ENCODE measurements around the gene POLR2E. TPM values are rescaled to one million over a fixed set of nuclear protein-coding genes. Genes with fewer than 3 reads are reported as not detected.

POLR2E gene
- total and polyA plus RNA-seq, 2 of the 8 experiments (the other 6 are each of a cell fraction or from before 2014, with no cell fraction given), result 281 to 381 TPM

DNA sequence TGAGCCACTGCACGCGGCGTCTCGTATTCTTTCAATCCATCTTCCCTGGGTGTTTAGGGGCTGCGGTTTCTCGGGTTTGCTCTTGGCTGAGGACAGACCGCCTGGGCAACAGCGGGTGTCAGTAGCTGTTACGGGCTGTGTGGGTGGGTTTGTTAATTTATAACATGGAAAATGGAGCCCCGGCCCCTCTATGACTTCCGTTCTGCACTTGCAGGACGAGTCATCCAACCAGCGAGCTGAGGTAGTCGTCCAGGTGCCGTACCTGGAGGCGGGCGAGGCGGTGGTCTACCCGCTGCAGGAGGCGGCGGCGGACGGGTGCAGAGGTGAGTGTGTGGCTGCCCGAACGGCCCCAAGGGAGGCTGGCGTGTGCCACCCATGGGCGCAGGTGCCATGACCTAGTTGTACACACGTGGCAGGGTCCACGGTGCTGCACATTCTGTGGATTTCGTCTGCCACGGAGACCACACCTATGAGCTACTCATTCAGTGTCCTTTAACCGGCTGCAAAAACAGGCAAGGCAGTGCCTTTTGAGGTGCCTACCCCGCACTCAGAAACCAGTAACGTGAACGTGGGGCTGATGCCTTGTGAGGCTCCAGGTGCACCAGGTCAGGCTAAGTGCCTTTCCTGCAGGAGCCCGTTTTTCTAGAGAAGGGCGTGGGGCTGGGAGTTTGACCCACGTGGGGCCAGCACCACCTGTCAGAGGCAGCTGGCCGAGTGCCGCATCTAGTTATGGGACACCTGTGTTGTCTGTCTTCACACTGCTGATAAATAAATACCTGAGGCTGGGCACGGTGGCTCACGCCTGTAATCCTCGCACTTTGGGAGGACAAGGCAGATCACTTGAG is 10.9 kb downstream of the POLR2E start:
- H3K23me2 ChIP-seq (ENCODE audit: low read depth, low read length), result no peaks in the 10 kb centered on the region
- peaks cover 2 to 22% of the 10 kb centered on the region in 2 experiments for H4K20me1 ChIP-seq (replicated peaks in 1 of 2; ENCODE audit: control insufficient read depth in 1 of 2, insufficient read depth in 2 of 2, low read length in 2 of 2)
- 94% methylated on average over 43 of the region's 43 CpGs; no CpG with 5 or more reads in 1 of the 2 experiments for WGBS, 2 experiments (ENCODE audit: extremely low coverage in 1 of 2, insufficient coverage in 1 of 2, insufficient read length in 1 of 2, insufficient replicate concordance in 2 of 2, low coverage in 1 of 2, low lambda C conversion rate in 2 of 2, missing lambda C conversion rate in 1 of 2)
- DNase-seq (ENCODE audit: low read depth in 1 of 2, low spot score in 2 of 2), result no peak
- no peak overlapping the region for H2AFZ ChIP-seq (ENCODE audit: low read length)
- H3K27ac ChIP-seq (ENCODE audit: low read depth, low read length), result no peak overlapping the region
- no peak overlapping the region for H4K91ac ChIP-seq (replicated peaks; ENCODE audit: insufficient read length, low read length)
- H2BK12ac ChIP-seq (ENCODE audit: low read depth, low read length), result no peak overlapping the region
- H2BK15ac ChIP-seq (ENCODE audit: low read length), result no peak overlapping the region
- H3K4me2 ChIP-seq (ENCODE audit: insufficient read depth in 1 of 2, low read depth in 2 of 2, low read length in 2 of 2), result no peak overlapping the region
- H3K79me2 ChIP-seq (ENCODE audit: control insufficient read depth in 1 of 2, insufficient read depth in 2 of 2, low read length in 2 of 2), result no peaks in the 10 kb centered on the region
- H2BK120ac ChIP-seq (replicated peaks; ENCODE audit: low read depth, low read length), result no peak overlapping the region
- H3K14ac ChIP-seq (ENCODE audit: insufficient read length), result no peak overlapping the region
- no peak overlapping the region for H3K4ac ChIP-seq (replicated peaks; ENCODE audit: insufficient read length, low read depth, low read length)
- no peaks in the 10 kb centered on the region for H3K9me3 ChIP-seq (ENCODE audit: insufficient read depth in 2 of 2, low read depth in 1 of 2, low read length in 1 of 2)
- no peaks in the 10 kb centered on the region; the same call in none of the 2 replicates for H3K79me1 ChIP-seq (ENCODE audit: low read depth, low read length)
- no peak for FAIRE-seq
- H2BK5ac ChIP-seq (ENCODE audit: low read depth, low read length), result no peak overlapping the region
- H2AK5ac ChIP-seq (ENCODE audit: low read depth, low read length), result no peak overlapping the region
- no peak overlapping the region for H3K23ac ChIP-seq (ENCODE audit: insufficient read length)
- H3K4me3 ChIP-seq (ENCODE audit: extremely low read depth in 1 of 4, insufficient read depth in 2 of 4, low read depth in 3 of 4, low read length in 4 of 4), result no peak overlapping the region
- H4K8ac ChIP-seq (ENCODE audit: extremely low read depth, insufficient read depth, low read length), result no peak overlapping the region
- no peak overlapping the region for H3K18ac ChIP-seq (ENCODE audit: extremely low read depth, low read length)
- H3K27me3 ChIP-seq (replicated peaks in 1 of 4; ENCODE audit: control insufficient read depth in 3 of 4, extremely low read depth in 1 of 4, insufficient read depth in 3 of 4, low read length in 3 of 4), result no peaks in the 10 kb centered on the region
- peaks cover 0 to 7% (median 0%) of the 10 kb centered on the region in 4 experiments; a peak in 4 of 7 replicates for H3K4me1 ChIP-seq (replicated peaks in 1 of 4; ENCODE audit: control insufficient read depth in 3 of 4, insufficient read depth in 4 of 4, low read length in 3 of 4)
- H3K9ac ChIP-seq (replicated peaks in 1 of 4; ENCODE audit: extremely low read depth in 1 of 4, low read depth in 3 of 4, low read length in 3 of 4), result no peak overlapping the region
- H4K5ac ChIP-seq (ENCODE audit: insufficient read length, low read depth, low read length), result no peak overlapping the region
- TF ChIP-seq ASH2L (IDR thresholded peaks at IDR 0.05; ENCODE audit: low read length), result no peak
- TF ChIP-seq PHF8 (conservative IDR thresholded peaks at IDR 0.05; ENCODE audit: low read depth, low read length), result no peak
- TF ChIP-seq TAF7 (optimal IDR thresholded peaks at IDR 0.05; ENCODE audit: borderline replicate concordance, low read depth, low read length), result no peak
- ChIA-PET CTCF (ENCODE audit: partially characterized antibody) (interaction anchor here (1.2 to 2.8 kb wide), 4 partner anchors 10 to 141 kb away, joined by 3 to 7 read pairs (median 6); no protein-coding TSS in a partner anchor), POLR2A (ENCODE audit: partially characterized antibody) (interaction anchor here (0.6 to 10.3 kb wide), 18 partner anchors 10 to 185 kb away, joined by 3 to 116 read pairs (median 4); partner anchors contain the start of genes ARHGAP45, ATP5F1D, CNN2 and GPX4)
- peaks cover 0 to 66% (median 20%) of the 10 kb centered on the region in 4 experiments; a peak in 5 of 8 replicates for H3K36me3 ChIP-seq (ENCODE audit: control insufficient read depth in 2 of 4, insufficient read depth in 4 of 4, low read length in 3 of 4)
- no peak overlapping the region for H3K56ac ChIP-seq (replicated peaks; ENCODE audit: insufficient read length, low read depth, low read length)
- H2BK20ac ChIP-seq (ENCODE audit: low read length), result no peak overlapping the region
